GM12878 (cell line): ENCODE results near the gene UNC13A. TPM values are rescaled to one million over a fixed set of nuclear protein-coding genes. Genes with fewer than 3 reads are reported as not detected.

Experiments used
- ATAC-seq: fragments of 200-7000 bp; cut with Tn5 transposase; 3 replicates; pipeline ENCODE4 v1.9.1; 2020; ENCODE audit warnings: mild to moderate bottlenecking, moderate library complexity
- BruUV-seq: library from RNA; stranded (reverse); fragments of 400-500 nt; replicated peaks from 2 replicates; lab custom pipeline; 2021; lab: Mats Ljungman, UMichigan
- CTCF ChIA-PET: fragments of 300-600 bp; sonication (Branson Sonifier 250); formaldehyde crosslinking; extraction: SDS; loops from one replicate; lab custom pipeline; 2021; ENCODE audit warnings: inconsistent platforms; lab: Yijun Ruan, JAX
- POLR2A ChIA-PET: fragments of 350-600 bp; formaldehyde crosslinking; extraction: SDS; loops from one replicate; lab custom pipeline; 2021; ENCODE audit warnings: inconsistent platforms; lab: Charles Lee
- RAD21 ChIA-PET: fragments of 300-600 bp; sonication (Branson Sonifier 250); formaldehyde crosslinking; loops from one replicate; lab custom pipeline; 2023; ENCODE audit warnings: antibody characterized with exemption; ENCODE audit not compliant: unreplicated experiment; lab: Charles Lee
- SMC1A ChIA-PET: fragments of 300-600 bp; sonication (Branson Sonifier 250); formaldehyde crosslinking; loops from one replicate; lab custom pipeline; 2023; ENCODE audit not compliant: unreplicated experiment, uncharacterized antibody; lab: Charles Lee
- DNase-seq: peaks from one replicate; pipeline ENCODE4 v3.0.0-alpha.2; 2011; ENCODE audit warnings: low read depth, low spot score
- FAIRE-seq: peaks from 3 replicates; lab custom pipeline; 2011; peaks lifted over from hg19 to GRCh38; lab: Jason Lieb, UNC
- H2AFZ ChIP-seq: 2 replicates; pipeline ENCODE4 v1.6.0; 2011; ENCODE audit warnings: low read depth, low read length, control low read depth; ENCODE audit not compliant: control insufficient read depth
- H3K27ac ChIP-seq: 2 replicates; pipeline ENCODE4 v1.5.1; 2011; ENCODE audit warnings: control low read depth; ENCODE audit not compliant: control insufficient read depth, insufficient read depth
- H3K27me3 ChIP-seq, 2 experiments: replicated peaks in 1 of 2; 2 replicates each; pipeline versions ENCODE4 v1.6.0 to v1.6.1; 2011; ENCODE audit warnings: low read length in 1 of 2; ENCODE audit not compliant: control insufficient read depth in 2 of 2, insufficient read depth in 2 of 2
- H3K36me3 ChIP-seq, 2 experiments: 2 replicates each; pipeline ENCODE4 v1.5.1; 2011; ENCODE audit warnings: low read length in 1 of 2; ENCODE audit not compliant: control insufficient read depth in 2 of 2, insufficient read depth in 2 of 2
- H3K4me1 ChIP-seq: 2 replicates; pipeline ENCODE4 v1.6.1; 2011; ENCODE audit warnings: mild to moderate bottlenecking, low read length, moderate library complexity, mixed read lengths; ENCODE audit not compliant: control insufficient read depth, insufficient read depth
- H3K4me2 ChIP-seq: 2 replicates; pipeline ENCODE4 v1.6.0; 2011; ENCODE audit warnings: control low read depth; ENCODE audit not compliant: control insufficient read depth, insufficient read depth
- H3K4me3 ChIP-seq: fragments of 200-600 bp; sonication (generic); 2 replicates; pipeline ENCODE4 v1.5.1; 2016
- H3K79me2 ChIP-seq: 2 replicates; pipeline ENCODE4 v1.6.0; 2011; ENCODE audit warnings: low read length; ENCODE audit not compliant: control insufficient read depth, insufficient read depth
- H3K9ac ChIP-seq: 2 replicates; pipeline ENCODE4 v1.8.0; 2011; ENCODE audit warnings: low read length, control low read depth, mixed read lengths; ENCODE audit not compliant: control insufficient read depth, insufficient read depth
- H3K9me3 ChIP-seq: replicated peaks from 3 replicates; pipeline ENCODE4 v1.5.1; 2011; ENCODE audit warnings: mild to moderate bottlenecking, low read length; ENCODE audit not compliant: control insufficient read depth, insufficient read depth
- H4K20me1 ChIP-seq: 2 replicates; pipeline ENCODE4 v1.6.0; 2011; ENCODE audit not compliant: control insufficient read depth, insufficient read depth
- BRCA1 ChIP-seq: IDR thresholded peaks from 2 replicates; pipeline ENCODE4 v1.6.1; 2011; ENCODE audit warnings: low read depth, low read length, improper control_type of control experiment
- CBX3 ChIP-seq: fragments of 200-600 bp; sonication (generic); IDR thresholded peaks from 2 replicates; pipeline ENCODE4 v1.6.1; 2016; ENCODE audit warnings: low read depth, borderline replicate concordance
- CTCF ChIP-seq, 3 experiments: IDR thresholded peaks in 2 of 3; conservative IDR thresholded peaks in 1 of 3; 2 replicates each; pipeline ENCODE4 v1.5.1; 2011; ENCODE audit warnings: low read depth in 3 of 3, low read length in 3 of 3, mild to moderate bottlenecking in 3 of 3, control low read depth in 2 of 3, moderate library complexity in 2 of 3, inconsistent platforms in 1 of 3, mixed read lengths in 1 of 3; ENCODE audit not compliant: control insufficient read depth in 2 of 3, insufficient read depth in 1 of 3; ENCODE audit errors: extremely low read depth in 1 of 3
- IRF4 ChIP-seq: IDR thresholded peaks from 2 replicates; pipeline ENCODE4 v1.6.1; 2011; ENCODE audit warnings: low read depth, low read length
- SMARCA5 ChIP-seq: fragments of 450-650 bp; IDR thresholded peaks from 2 replicates; pipeline ENCODE4 v1.6.1; 2017; ENCODE audit warnings: mild to moderate bottlenecking
- ZBTB4 ChIP-seq: fragments of 450-650 bp; formaldehyde crosslinking; IDR thresholded peaks from 2 replicates; pipeline ENCODE4 v1.4.0; 2022; ENCODE audit warnings: mild to moderate bottlenecking, moderate library complexity
- ZNF217 ChIP-seq: fragments of 450-650 bp; IDR thresholded peaks from 2 replicates; pipeline ENCODE4 v1.6.1; 2017; ENCODE audit warnings: antibody characterized with exemption, mild to moderate bottlenecking
- WGBS: methylation state at CpG from one replicate; pipeline ENCODE4 v1.1.6; 2016; ENCODE audit warnings: low lambda C conversion rate; ENCODE audit not compliant: insufficient replicate concordance, insufficient coverage; ENCODE audit errors: missing lambda C conversion rate; 5-methylcytosine and 5-hydroxymethylcytosine counted together
- in situ Hi-C: fragments of 300-500 bp; cut with MboI; formaldehyde crosslinking; loops from 9 replicates; pipeline ENCODE4 v1.14.3; 2018; ENCODE audit warnings: mixed read lengths
- intact Hi-C: fragments of 100-400 bp; cut with micrococcal nuclease; formaldehyde crosslinking; loops from one replicate; pipeline ENCODE4 v1.14.2; 2022; ENCODE audit not compliant: unreplicated experiment
- polyA plus RNA-seq, 11 experiments: library from polyadenylated mRNA; depleted of rRNA in 4 of 11; unstranded in 6 of 11; stranded (reverse) in 5 of 11; fragments of >200 nt; fragmentation: Nextera tagmentation in 4 of 11; fragmentation: Illumina TruSeq in 1 of 11; extraction: Ambion mirVana in 4 of 11; extraction: Trizol in 1 of 11; gene quantifications; 1 replicate in 1 of 11; 2 replicates in 10 of 11; pipeline versions ENCODE4 v1.2.1 to v1.2.3, GENCODE V29; 2011 to 2016; ENCODE audit warnings: inconsistent platforms in 2 of 11, missing spikeins in 2 of 11, low read depth in 1 of 11
- total RNA-seq, 4 experiments: library from RNA; depleted of rRNA in 3 of 4; stranded (reverse); fragments of >200 nt in 3 of 4; fragmentation: Illumina TruSeq in 1 of 4; extraction: Trizol in 1 of 4; gene quantifications; 2 replicates each; pipeline versions ENCODE4 v1.2.1 to v1.2.3, GENCODE V29; 2013 to 2021

UNC13A gene
- total and polyA plus RNA-seq, 10 of the 15 experiments (the other 5 are each of a cell fraction or from before 2014, with no cell fraction given) = under 0.01 to 0.23 (median 0.13) TPM; not detected in 1

- TF ChIP-seq ZBTB4 (CRISPR knock-in tag) = no peak
- no peak for TF ChIP-seq IRF4
- no peak for TF ChIP-seq BRCA1
- no peak for TF ChIP-seq SMARCA5
- no peak for TF ChIP-seq ZNF217
These were observed 4.4 kb upstream of the UNC13A start (continued) for GRCh38 chr19:17692566-17692965.

- in situ Hi-C loops (no loop called here), intact Hi-C loops (no loop called here)
- WGBS = 15% methylated on average over 10 of the region's 10 CpGs
- ChIA-PET SMC1A (no interaction called here), CTCF (interaction anchor here (0.9 kb wide), 1 partner anchor 78 kb away, joined by 3 read pairs; no protein-coding TSS in a partner anchor), RAD21 (no interaction called here), POLR2A (no interaction called here)
- H3K27me3 ChIP-seq = peaks cover 5 to 9% of the 10 kb centered on the region in 2 experiments
- ATAC-seq (no peak), DNase-seq (no peak), FAIRE-seq (no peak)
- H3K4me2 ChIP-seq = no peak overlapping the region
- H3K79me2 ChIP-seq = no peaks in the 10 kb centered on the region
- no peak overlapping the region for H3K27ac ChIP-seq
- no peak for TF ChIP-seq CTCF (IDR thresholded peaks at IDR 0.05 in 2 of 3, conservative IDR thresholded peaks at IDR 0.05 in 1 of 3; ENCODE audit: control insufficient read depth in 2 of 3, extremely low read depth in 1 of 3, insufficient read depth in 1 of 3, low read depth in 3 of 3, low read length in 3 of 3)
- no peak for TF ChIP-seq CBX3
- no peaks in the 10 kb centered on the region for H3K9me3 ChIP-seq
- no peaks in the 10 kb centered on the region for H4K20me1 ChIP-seq
- H3K9ac ChIP-seq = no peak overlapping the region
- no peaks in the 10 kb centered on the region for H3K4me1 ChIP-seq
- no peaks in the 10 kb centered on the region for H3K36me3 ChIP-seq
- H3K4me3 ChIP-seq = no peak overlapping the region
- no peak overlapping the region for H2AFZ ChIP-seq
- no TSS peak for BruUV-seq
These were observed 870 bp upstream of the UNC13A start for GRCh38 chr19:17688853-17689595.
